SHP77 treated with DMSO at 0.1 percent for 48 hours (cell line): ENCODE data around the gene GCAT.

Source experiments
- DNase-seq: peaks from one replicate; lab custom pipeline; 2025; lab: John Stamatoyannopoulos, UW

GCAT gene

GRCh38 chr22:37809672-37810333, 2.1 kb downstream of the GCAT start:
- DNase-seq: no peak

DNA sequence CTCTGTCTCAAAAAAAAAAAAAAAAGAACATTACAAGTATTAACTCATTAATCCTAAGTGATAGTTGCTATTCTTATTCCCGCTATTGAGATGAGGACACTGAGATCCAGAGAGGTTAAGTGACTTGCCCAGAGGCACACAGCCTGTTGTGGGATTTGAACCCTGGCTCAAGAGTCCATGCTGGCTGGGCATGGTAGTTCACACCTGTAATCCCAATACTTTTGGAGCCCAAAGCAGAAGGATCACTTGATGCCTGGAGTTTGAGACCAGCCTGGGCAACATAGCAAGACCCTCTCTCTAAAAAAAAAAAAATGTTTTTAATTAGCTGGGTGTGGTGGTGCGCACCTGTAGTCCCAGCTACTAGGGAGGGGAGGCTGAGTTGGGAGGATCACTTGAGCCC, 4.1 kb downstream of the GCAT start:
- no peak for DNase-seq

- no peak for DNase-seq
These were observed 5.3 kb downstream of the GCAT start for GRCh38 chr22:37812869-37813678.

DNA sequence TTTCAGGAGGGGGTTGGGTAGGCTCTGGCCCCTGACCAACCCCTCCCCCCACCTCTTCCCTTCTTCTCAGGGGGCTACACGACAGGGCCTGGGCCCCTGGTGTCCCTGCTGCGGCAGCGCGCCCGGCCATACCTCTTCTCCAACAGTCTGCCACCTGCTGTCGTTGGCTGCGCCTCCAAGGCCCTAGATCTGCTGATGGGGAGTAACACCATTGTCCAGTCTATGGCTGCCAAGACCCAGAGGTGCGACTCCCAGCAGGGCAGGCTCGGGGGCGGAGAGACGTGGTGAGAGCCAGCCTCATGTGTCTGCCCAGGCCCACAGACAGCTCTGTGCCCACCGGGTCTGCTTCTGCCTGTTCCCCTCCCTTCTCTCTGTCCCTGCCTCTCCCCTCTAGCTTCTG, 7.9 kb downstream of the GCAT start:
- DNase-seq: no peak

- DNase-seq: no peak
These were observed 8.9 kb downstream of the GCAT start for GRCh38 chr22:37816543-37817180.

DNA sequence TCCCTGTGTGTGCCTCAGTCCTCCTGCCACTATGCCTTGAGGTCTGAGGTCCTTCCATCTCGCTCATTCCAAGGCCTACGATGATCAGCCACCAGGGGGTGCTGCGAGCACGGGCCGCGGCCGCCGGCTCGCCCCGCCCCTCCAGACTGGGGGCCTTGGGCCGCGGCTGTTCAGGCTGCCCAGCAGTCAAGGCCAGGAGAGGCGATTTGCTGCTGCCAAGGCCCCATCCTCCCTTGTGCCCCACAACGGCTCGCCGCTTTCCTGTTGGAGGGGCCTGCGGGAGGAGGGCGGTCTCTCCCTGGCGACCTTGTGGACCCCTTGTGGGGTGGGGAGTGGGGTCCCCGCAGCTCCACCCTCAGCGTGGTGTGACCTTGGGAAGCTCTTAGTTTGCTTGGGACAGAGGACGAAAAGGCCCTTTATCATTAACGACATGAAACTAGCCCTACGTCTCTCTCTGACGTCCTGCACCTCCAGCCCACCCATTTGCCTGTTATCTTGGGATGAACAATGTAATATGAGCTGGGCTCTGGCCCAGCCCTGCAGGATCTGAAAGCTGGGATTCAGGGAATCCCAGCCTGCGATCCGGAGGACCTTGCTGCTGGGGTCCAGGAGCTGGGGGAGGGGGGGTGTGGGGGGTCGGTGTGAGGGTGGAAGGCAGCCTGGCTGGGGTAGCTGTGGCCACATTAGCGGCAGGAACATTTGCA, 10.1 kb downstream of the GCAT start:
- peak; percentile 57 for DNase-seq

DNA sequence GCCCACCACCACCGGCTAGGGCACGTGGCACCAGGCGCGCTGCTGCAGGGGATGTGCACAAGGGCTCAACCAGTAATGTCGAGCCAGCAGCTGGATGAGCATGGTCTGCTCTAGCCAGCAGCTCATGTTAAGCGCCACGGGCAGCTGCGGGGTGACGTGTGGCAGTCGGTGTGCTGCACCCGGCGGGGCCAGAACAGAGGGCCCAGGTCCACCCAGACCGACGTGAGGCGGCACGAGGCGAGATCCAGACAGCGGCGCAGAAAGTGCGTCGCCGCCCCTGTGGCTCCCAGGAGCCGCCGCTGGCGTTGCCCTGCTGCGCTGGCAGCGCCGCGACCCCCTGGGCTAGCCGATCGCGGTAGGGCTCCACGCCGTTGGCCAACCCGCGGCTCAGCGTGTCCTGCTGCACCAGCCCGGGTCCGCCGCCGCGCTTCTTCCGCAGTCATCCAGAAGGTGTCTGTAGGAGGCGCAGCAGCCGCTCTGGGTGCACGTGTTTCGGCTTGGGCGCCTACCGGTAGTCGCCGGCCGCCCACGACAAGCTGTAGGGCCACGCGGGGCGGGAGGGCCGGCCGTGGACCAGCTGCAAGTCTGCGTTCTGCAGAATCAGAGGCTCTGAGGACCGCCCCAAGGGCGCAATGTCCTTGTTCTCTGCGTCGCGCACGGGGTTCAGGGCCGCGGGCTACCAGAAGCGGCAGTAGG, 10.8 kb downstream of the GCAT start:
- DNase-seq: no peak

DNA sequence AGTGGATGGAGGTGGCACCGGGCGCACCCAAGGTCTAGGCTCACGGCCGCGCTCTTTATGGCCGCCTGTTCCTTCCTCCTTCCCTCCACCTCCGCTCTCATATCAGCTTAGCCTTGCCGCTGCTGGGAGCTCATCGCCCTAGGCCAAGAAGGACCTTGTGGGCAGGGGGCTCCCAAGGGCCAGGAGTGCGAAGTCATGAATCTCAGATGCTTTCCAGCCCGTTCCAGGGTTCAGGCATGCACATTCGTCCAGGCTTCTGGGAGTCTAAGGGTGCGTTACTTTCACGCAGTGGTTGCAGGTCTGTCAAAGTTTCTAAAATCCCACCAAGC, 11.3 kb downstream of the GCAT start:
- no peak for DNase-seq

DNA sequence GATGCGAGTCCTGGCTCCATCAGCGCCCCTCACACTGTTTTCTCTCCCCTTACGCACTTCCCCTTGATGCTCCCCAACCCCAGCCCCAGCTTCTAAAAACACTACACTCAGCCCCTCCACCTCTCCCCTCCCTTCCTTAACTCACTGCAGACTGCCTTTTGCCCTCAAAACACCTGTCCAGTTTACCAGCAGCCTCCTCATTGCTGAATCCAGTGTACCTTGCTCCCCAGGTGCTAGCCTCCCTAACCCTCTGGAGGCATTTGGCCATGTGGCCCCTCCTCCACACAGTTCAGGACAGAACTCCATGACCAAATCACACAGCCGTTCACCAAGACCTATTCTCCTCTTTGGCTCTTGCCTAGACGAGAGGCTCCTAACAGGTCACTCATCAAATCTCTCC, 12.6 kb downstream of the GCAT start:
- no peak for DNase-seq

- DNase-seq: peak; percentile 10
These were observed 14.5 kb downstream of the GCAT start for GRCh38 chr22:37822079-37822833.

DNA sequence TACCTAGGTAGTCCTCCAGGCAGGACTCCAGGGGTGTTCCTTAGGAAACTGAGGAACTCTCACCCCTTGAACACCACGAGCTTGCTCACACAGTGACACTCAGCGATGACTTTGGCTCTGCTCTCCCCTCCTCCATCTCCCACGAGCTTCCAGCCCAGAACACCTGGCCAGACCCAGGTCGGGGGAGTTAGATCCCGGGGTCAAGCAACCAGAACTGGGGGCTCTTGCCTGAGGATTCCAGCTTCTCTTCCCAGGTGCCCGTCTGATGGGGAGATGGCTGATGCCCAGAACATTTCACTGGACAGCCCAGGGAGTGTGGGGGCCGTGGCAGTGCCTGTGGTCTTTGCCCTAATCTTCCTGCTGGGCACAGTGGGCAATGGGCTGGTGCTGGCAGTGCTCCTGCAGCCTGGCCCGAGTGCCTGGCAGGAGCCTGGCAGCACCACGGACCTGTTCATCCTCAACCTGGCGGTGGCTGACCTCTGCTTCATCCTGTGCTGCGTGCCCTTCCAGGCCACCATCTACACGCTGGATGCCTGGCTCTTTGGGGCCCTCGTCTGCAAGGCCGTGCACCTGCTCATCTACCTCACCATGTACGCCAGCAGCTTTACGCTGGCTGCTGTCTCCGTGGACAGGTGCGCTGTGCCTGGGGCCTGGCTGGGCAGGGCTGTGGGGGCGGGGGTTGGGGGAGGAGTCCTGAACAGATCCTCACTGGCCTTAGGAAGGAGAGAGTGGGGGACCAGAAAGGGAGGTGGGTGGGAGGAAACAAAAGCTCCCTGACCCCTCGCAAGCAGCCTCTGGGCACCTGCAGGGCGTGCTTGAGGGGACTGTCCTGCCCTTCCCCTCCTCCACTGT, 15.6 kb downstream of the GCAT start, which contains the start of gene GALR3:
GALR3 (plus strand) TSS at position 249 of the 852 bp plus-strand sequence; CDS start at position 274, 25 bp downstream.
- peak; percentile 60 for DNase-seq

DNA sequence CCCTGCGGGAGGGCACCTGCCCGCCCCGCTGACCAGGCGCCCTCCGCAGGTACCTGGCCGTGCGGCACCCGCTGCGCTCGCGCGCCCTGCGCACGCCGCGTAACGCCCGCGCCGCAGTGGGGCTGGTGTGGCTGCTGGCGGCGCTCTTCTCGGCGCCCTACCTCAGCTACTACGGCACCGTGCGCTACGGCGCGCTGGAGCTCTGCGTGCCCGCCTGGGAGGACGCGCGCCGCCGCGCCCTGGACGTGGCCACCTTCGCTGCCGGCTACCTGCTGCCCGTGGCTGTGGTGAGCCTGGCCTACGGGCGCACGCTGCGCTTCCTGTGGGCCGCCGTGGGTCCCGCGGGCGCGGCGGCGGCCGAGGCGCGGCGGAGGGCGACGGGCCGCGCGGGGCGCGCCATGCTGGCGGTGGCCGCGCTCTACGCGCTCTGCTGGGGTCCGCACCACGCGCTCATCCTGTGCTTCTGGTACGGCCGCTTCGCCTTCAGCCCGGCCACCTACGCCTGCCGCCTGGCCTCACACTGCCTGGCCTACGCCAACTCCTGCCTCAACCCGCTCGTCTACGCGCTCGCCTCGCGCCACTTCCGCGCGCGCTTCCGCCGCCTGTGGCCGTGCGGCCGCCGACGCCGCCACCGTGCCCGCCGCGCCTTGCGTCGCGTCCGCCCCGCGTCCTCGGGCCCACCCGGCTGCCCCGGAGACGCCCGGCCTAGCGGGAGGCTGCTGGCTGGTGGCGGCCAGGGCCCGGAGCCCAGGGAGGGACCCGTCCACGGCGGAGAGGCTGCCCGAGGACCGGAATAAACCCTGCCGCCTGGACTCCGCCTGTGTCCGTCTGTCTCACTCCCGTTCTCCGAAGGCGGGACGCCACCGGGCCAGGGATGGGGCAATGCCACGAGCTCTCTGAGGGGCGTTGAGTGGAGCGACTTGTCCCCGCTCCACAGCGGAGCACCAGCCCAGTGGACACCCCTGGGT, 17.2 kb downstream of the GCAT start:
- no peak for DNase-seq

- no peak for DNase-seq
These were observed 19.3 kb downstream of the GCAT start for GRCh38 chr22:37827056-37827455.

DNA sequence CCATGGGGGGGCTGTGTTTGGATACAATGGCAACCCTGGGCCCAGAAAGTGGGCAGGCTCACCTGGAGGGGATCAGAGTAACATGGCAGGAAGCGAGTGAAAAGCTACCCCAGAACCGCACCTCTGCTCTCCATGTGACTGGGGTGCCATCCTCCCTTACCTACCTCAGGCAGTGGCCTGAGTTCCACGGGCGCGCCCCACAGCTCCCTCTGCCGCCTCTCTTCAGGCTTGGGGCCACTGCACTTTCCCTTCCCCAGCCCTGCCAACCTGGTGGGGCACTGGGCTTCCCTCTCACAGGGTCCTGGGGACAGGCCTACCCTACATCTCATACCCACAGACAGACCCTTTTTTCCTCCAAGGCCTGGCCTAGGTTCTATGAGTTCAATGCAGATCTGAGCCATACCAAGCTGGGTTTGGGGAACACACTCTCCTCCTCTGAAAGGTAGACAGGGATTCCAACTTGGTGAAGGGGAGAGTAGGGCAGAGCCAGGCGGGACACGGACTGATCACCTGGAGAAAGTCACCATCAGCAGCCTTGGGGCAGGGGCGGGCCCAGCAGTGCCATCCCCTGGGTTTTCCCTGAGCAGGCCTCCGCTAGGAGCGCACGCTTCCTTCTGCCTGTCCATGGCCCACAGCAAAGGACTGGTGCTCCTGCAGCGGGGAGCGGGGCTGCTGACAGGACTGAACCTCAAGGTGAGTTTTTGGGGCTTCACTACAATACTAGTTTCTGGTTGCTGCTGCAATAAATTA, 22.5 kb downstream of the GCAT start:
- DNase-seq: no peak

GRCh38 chr22:37831472-37831871, 23.7 kb downstream of the GCAT start:
- DNase-seq: no peak

- no peak for DNase-seq
These were observed 24.5 kb downstream of the GCAT start for GRCh38 chr22:37832022-37832857.
